Lung (tissue), 12 donors: ENCODE measurements around the gene TENM4. TPM values are rescaled to one million over a fixed set of nuclear protein-coding genes. Genes with fewer than 3 reads are reported as not detected.

ENCODE experiments used
- ATAC-seq: fragments of 200-7000 bp; cut with Tn5 transposase; one replicate; pipeline ENCODE4 v1.9.1; 2020; ENCODE audit warnings: moderate number of reproducible peaks; ENCODE audit not compliant: insufficient read depth, low FRiP score
- DNase-seq, 3 donors: peaks; one replicate each; pipeline ENCODE4 v3.0.0-alpha.2; 2013 to 2017
- H3K27ac ChIP-seq, 2 donors: one replicate each; pipeline ENCODE4 v1.5.1; 2013; ENCODE audit warnings: mild to moderate bottlenecking in 2 of 2, moderate library complexity in 2 of 2, control low read depth in 1 of 2, inconsistent platforms in 1 of 2, low read depth in 1 of 2, low read length in 1 of 2
- H3K27me3 ChIP-seq, 3 donors: one replicate each; pipeline ENCODE4 v1.5.1; 2013; ENCODE audit warnings: low read length in 2 of 3; ENCODE audit not compliant: control insufficient read depth in 3 of 3, insufficient read depth in 3 of 3
- H3K36me3 ChIP-seq, 4 donors: one replicate each; pipeline ENCODE4 v1.5.1; 2013; ENCODE audit warnings: low read length in 4 of 4, mild to moderate bottlenecking in 1 of 4, moderate library complexity in 1 of 4; ENCODE audit not compliant: control insufficient read depth in 4 of 4, insufficient read depth in 4 of 4
- H3K4me1 ChIP-seq, 5 donors: one replicate each; pipeline ENCODE4 v1.5.1; 2013; ENCODE audit warnings: low read length in 5 of 5, mild to moderate bottlenecking in 2 of 5, moderate library complexity in 1 of 5; ENCODE audit not compliant: control insufficient read depth in 5 of 5, insufficient read depth in 5 of 5
- H3K4me3 ChIP-seq: one replicate; pipeline ENCODE4 v1.5.1; 2013; ENCODE audit warnings: mild to moderate bottlenecking, control low read depth, moderate library complexity
- H3K9ac ChIP-seq, 2 donors: one replicate each; pipeline ENCODE4 v1.5.1; 2013; ENCODE audit warnings: low read length in 2 of 2, control low read depth in 1 of 2; ENCODE audit not compliant: insufficient read depth in 1 of 2
- H3K9me3 ChIP-seq, 4 donors: one replicate each; pipeline ENCODE4 v1.5.1; 2013; ENCODE audit warnings: low read length in 3 of 4, mild to moderate bottlenecking in 1 of 4, moderate library complexity in 1 of 4; ENCODE audit not compliant: control insufficient read depth in 4 of 4, insufficient read depth in 3 of 4
- CTCF ChIP-seq: IDR thresholded peaks from 2 replicates; pipeline ENCODE4 v1.5.1; 2012; ENCODE audit warnings: mild to moderate bottlenecking; ENCODE audit errors: control extremely low read depth, extremely low read depth
- WGBS, 2 donors: extraction: QIAGEN DNeasy Blood & Tissue Kit; methylation state at CpG; one replicate each; pipeline ENCODE4 v1.1.7; 2013; 5-methylcytosine and 5-hydroxymethylcytosine counted together
- polyA plus RNA-seq, 2 donors: library from polyadenylated mRNA; stranded (reverse); fragments of 200-250 nt; gene quantifications; one replicate each; pipeline ENCODE4 v1.2.1, GENCODE V29; 2013
- total RNA-seq, 2 donors: library from RNA; depleted of rRNA in 1 of 2; stranded (reverse); fragments of >200 nt in 1 of 2; gene quantifications; one replicate each; pipeline ENCODE4 v1.2.1, GENCODE V29; 2014 to 2021
- donor health status: control.
- donor health status: control.
- donor health status: Bipolar disorder and iron deficiency.
- donor health status: healthy.
- donor health status: DM: yes; HTN: yes; CAD: no.

TENM4 gene
- total and polyA plus RNA-seq, 4 donors = 0.28 to 16.4 (median 3.2) TPM

GRCh38 chr11:78912778-78913177 lies 528.1 kb downstream of the TENM4 start:
- H3K4me3 ChIP-seq = no peak overlapping the region
- no peak for ATAC-seq
- H3K27me3 ChIP-seq = no peaks in the 10 kb centered on the region
- H3K9me3 ChIP-seq = no peaks in the 10 kb centered on the region
- H3K27ac ChIP-seq = no peak overlapping the region
- no peak for DNase-seq
- TF ChIP-seq CTCF = no peak
- H3K9ac ChIP-seq = no peak overlapping the region
- H3K36me3 ChIP-seq = no peaks in the 10 kb centered on the region
- peaks cover 0 to 5% (median 0%) of the 10 kb centered on the region in 5 donors for H3K4me1 ChIP-seq
- WGBS, 2 donors = 84 to 91% methylated on average over 4 of the region's 4 CpGs

- H3K27ac ChIP-seq = no peak overlapping the region
- no peak for TF ChIP-seq CTCF
- H3K9ac ChIP-seq = no peak overlapping the region
- 65 to 81% methylated on average over 4 of the region's 4 CpGs for WGBS, 2 donors
- DNase-seq = peak in 1 of 3 donors; percentile 48
- no peak overlapping the region for H3K4me3 ChIP-seq
- no peaks in the 10 kb centered on the region for H3K27me3 ChIP-seq
- ATAC-seq = no peak
- no peaks in the 10 kb centered on the region for H3K36me3 ChIP-seq
- peaks cover 0 to 5% (median 0%) of the 10 kb centered on the region in 5 donors for H3K4me1 ChIP-seq
- H3K9me3 ChIP-seq = no peaks in the 10 kb centered on the region
Measured at GRCh38 chr11:78910322-78910721, 530.5 kb downstream of the TENM4 start.

- no peak for TF ChIP-seq CTCF
- no peaks in the 10 kb centered on the region for H3K9me3 ChIP-seq
- H3K9ac ChIP-seq = no peak overlapping the region
- H3K27ac ChIP-seq = no peak overlapping the region
- DNase-seq (no peak), ATAC-seq (no peak)
- no peaks in the 10 kb centered on the region for H3K36me3 ChIP-seq
- no peak overlapping the region for H3K4me3 ChIP-seq
- peaks cover 0 to 4% (median 0%) of the 10 kb centered on the region in 3 donors for H3K27me3 ChIP-seq
- peaks cover 0 to 4% (median 0%) of the 10 kb centered on the region in 5 donors for H3K4me1 ChIP-seq
- 94 to 96% methylated on average over 4 of the region's 4 CpGs for WGBS, 2 donors
Measured at GRCh38 chr11:78909386-78909785, 531.4 kb downstream of the TENM4 start.

- DNase-seq = no peak
- no peak for TF ChIP-seq CTCF
- 58 to 89% methylated on average over 4 of the region's 4 CpGs for WGBS, 2 donors
- H3K9ac ChIP-seq = no peak overlapping the region
- no peak overlapping the region for H3K4me3 ChIP-seq
- H3K9me3 ChIP-seq = no peaks in the 10 kb centered on the region
- no peaks in the 10 kb centered on the region for H3K36me3 ChIP-seq
- no peak overlapping the region for H3K27ac ChIP-seq
- peak; percentile 61 for ATAC-seq
- H3K27me3 ChIP-seq = peaks cover 0 to 4% (median 0%) of the 10 kb centered on the region in 3 donors
- H3K4me1 ChIP-seq = peaks cover 0 to 3% (median 0%) of the 10 kb centered on the region in 5 donors
Measured at GRCh38 chr11:78907636-78908035, 533.2 kb downstream of the TENM4 start.
